GM12865 (cell line): Measurements from ENCODE around the gene TRIM73.
"Not testable (repeated sequence)": the region's sequence is repeated elsewhere in the genome, so short reads cannot be mapped to it uniquely, and the experiment has no call there.

Source experiments
- DNase-seq: peaks from one replicate; pipeline ENCODE4 v3.0.0; 2010; ENCODE audit warnings: low read depth
- H3K4me3 ChIP-seq: 2 replicates; pipeline ENCODE4 v1.5.1; 2011; ENCODE audit warnings: mild to moderate bottlenecking, low read depth, low read length, control low read depth
- CTCF ChIP-seq: IDR thresholded peaks from 2 replicates; pipeline ENCODE4 v1.5.1; 2011; ENCODE audit warnings: low read length, control low read depth, low read depth, inconsistent platforms; ENCODE audit not compliant: insufficient read depth; ENCODE audit errors: missing control alignments

The TRIM73 gene

GRCh38 chr7:75452494-75452955 is 57.1 kb downstream of the TRIM73 start:
- peak; percentile 18 for TF ChIP-seq CTCF

More at GRCh38 chr7:75452494-75452955, 57.1 kb downstream of the TRIM73 start:
- not testable (repeated sequence) for H3K4me3 ChIP-seq, DNase-seq
